Activated CD4-positive, alpha-beta T cell treated with anti-CD3 and anti-CD28 coated beads for 24 hours (primary cell): ENCODE results near the gene CLEC19A.
"Not testable (repeated sequence)": the region's sequence is repeated elsewhere in the genome, so short reads cannot be mapped to it uniquely, and the experiment has no call there.

Source experiments
- DNase-seq, 2 donors: peaks; one replicate each; pipeline ENCODE4 v3.0.0-alpha.2; 2020; ENCODE audit warnings: low read depth in 2 of 2

Gene CLEC19A

GRCh38 chr16:19286827-19287226 is 1.3 kb downstream of the CLEC19A start:
- DNase-seq: no peak

GRCh38 chr16:19287241-19287640 is 1.7 kb downstream of the CLEC19A start:
- DNase-seq: no peak

GRCh38 chr16:19288872-19289799 is 3.6 kb downstream of the CLEC19A start:
- no peak for DNase-seq

GRCh38 chr16:19289811-19290485 is 4.4 kb downstream of the CLEC19A start:
- DNase-seq: no peak

- no peak for DNase-seq
Measured at GRCh38 chr16:19290860-19291259, 5.3 kb downstream of the CLEC19A start.

- DNase-seq: no peak
Measured at GRCh38 chr16:19291475-19291874, 5.9 kb downstream of the CLEC19A start.

GRCh38 chr16:19292186-19292585 is 6.7 kb downstream of the CLEC19A start:
- DNase-seq: no peak

GRCh38 chr16:19294156-19294649 is 8.7 kb downstream of the CLEC19A start:
- DNase-seq: peak; percentile 22 to 24

- DNase-seq: no peak
Measured at GRCh38 chr16:19295393-19295792, 9.9 kb downstream of the CLEC19A start.

- no peak for DNase-seq
Measured at GRCh38 chr16:19297454-19297853, 11.9 kb downstream of the CLEC19A start.

GRCh38 chr16:19299565-19299964 is 14.0 kb downstream of the CLEC19A start:
- DNase-seq: no peak

- DNase-seq: no peak
Measured at GRCh38 chr16:19301931-19302330, 16.4 kb downstream of the CLEC19A start.

GRCh38 chr16:19304750-19305149 is 19.2 kb downstream of the CLEC19A start:
- no peak for DNase-seq

GRCh38 chr16:19305443-19305842 is 19.9 kb downstream of the CLEC19A start:
- no peak for DNase-seq

- DNase-seq: no peak
Measured at GRCh38 chr16:19307587-19308241, 22.2 kb downstream of the CLEC19A start.

- no peak for DNase-seq
Measured at GRCh38 chr16:19308392-19308791, 22.9 kb downstream of the CLEC19A start.

GRCh38 chr16:19309178-19309577 is 23.6 kb downstream of the CLEC19A start:
- DNase-seq: no peak

- no peak for DNase-seq
Measured at GRCh38 chr16:19314718-19315425, 29.3 kb downstream of the CLEC19A start.

GRCh38 chr16:19315889-19316433 is 30.4 kb downstream of the CLEC19A start:
- no peak for DNase-seq

- no peak for DNase-seq
Measured at GRCh38 chr16:19316846-19317245, 31.3 kb downstream of the CLEC19A start.

- not testable (repeated sequence) for DNase-seq
Measured at GRCh38 chr16:19321186-19321585, 35.7 kb downstream of the CLEC19A start.
